NK-92 treated with Interleukin-12 subunit alpha and Interleukin-12 subunit beta, amount 100 ng/mL, for 24 hours (cell line): ENCODE measurements around the gene HSPA12B.

Source experiments
- DNase-seq: peaks from one replicate; lab custom pipeline; 2025; lab: John Stamatoyannopoulos, UW

The HSPA12B gene

DNA sequence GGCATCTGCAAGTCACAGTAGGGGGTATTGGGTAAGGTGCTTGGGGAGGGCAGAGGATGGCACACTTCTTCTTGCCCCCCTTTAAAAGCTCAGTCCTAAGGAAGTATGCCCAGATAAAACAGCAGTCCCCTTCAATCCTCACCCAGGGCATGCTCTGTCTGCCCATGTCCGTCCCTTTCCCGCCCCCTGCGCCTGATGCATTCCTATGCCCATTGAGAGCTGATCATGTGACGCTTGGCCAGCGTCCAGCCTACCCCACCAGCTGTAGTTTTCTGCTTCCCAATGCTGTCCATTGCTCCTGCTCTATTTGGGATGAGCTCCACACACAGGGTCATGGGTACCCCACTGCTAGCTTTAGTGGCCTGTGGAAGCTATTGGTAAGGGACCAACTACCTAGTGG, 28.4 kb upstream of the HSPA12B start:
- no peak for DNase-seq

DNA sequence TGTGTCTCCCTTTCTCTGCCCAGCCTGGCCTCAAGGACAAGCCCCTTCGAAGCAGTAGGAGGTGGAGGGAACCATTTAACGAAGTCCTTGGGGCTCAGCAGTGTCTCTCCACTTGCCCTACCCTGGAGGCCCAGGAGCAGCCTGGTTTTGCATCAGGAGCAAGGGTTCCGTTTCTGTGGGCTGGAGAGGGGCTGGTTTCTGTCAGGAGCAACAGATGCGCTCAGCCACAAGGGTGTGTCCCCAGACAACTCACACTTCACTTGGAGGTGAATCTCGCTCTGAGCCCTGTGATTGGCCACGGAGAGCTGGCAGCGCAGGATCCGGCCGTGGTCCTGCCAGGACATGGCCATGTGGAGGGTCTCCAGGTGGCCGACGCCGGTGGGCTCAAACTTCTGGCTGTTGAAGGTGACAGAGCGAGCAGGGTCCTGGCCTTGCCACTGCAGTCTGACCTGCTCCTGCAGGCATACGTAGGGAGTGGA, 27.0 kb upstream of the HSPA12B start:
- DNase-seq: no peak

DNA sequence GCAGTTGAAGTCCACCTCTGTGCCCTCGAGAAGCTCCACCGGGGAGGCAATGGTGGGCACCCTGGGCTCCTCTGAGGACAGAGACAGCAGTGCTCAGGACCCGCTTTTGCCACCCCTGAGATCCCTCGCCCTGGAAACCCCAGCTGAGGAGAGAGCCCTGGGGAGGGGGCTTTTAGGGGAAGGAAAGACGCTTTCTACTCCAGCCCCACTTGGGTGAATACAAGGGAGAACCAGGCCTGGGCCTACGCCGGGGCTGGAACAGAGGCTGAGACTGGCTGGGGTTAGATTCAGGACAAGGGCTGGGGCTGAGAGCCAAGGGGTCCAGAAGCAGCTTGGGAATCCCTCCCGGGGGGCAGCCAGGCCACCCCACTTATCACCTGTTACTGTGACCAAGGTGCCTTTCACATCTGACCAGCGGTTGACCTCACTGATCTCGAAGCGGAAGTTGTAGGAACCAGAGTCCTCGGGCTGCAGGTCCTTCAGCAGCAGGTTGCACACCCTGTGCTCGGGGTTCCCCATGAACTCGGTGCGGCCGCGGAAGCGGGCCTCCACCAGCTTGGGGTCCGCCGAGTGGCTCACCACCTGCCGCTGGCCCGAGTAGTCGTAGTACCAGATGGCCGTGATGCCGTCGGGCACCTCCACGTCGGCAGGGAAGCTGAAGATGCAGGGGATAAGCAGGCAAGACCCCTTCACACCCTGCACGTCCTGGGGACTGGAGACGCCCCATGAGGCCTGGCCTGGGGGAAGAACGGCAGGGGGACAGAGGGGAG, 26.3 kb upstream of the HSPA12B start:
- DNase-seq: no peak

DNA sequence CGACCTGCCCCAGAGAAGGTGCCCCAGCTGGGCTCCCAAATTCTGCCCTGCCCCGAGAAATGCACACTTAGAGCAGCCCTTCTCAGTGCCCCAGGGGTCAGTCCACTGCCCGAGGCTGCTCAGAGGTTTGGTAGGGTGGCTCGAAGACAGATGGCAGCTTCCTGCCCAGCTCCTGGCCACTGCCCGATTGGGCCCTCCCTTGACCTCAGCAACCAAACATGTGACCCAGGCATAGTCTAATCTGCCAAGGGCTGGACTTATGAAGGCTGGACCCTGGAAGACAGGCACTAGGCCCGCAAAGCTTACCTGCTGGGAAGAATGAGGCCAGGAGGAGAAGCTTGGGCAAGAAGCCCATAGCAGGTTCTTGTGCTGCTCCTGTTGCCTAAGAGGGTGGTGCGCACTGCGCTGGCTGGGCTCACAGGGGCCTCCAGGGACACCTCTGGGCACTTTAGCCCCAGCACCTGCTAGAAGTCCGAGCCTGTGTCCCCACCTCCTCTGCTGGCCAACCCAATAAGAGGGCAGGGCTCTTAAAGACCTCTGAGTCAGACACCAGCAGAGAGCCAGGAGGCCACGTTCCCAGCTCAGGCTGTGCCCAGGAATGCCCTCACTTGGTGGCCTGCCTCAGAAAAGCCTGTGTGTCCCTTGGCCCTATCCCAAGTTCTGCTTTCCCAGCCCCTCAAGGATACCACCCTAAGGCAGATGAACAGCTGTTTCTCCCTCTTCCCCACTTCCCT, 25.5 kb upstream of the HSPA12B start:
- DNase-seq: no peak

DNA sequence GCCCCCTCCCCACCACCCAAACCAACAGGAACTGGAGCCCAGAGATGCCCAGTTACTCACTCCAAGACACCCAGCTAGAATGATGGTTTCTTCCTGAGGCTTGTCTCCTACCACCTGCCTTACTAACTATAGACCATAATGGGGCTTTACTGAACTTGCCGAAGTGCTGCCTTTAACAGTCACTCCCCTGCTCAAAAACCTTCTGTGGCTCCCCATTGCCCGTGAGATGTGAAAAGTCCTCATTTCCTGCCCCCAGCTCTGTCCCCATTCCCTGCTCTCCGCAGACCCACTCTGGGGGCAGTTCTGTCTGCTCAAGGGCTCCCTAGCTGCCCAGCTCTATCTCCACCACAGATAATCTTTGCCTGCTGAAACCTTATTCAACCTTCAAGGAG, 25.0 kb upstream of the HSPA12B start:
- DNase-seq: no peak

DNA sequence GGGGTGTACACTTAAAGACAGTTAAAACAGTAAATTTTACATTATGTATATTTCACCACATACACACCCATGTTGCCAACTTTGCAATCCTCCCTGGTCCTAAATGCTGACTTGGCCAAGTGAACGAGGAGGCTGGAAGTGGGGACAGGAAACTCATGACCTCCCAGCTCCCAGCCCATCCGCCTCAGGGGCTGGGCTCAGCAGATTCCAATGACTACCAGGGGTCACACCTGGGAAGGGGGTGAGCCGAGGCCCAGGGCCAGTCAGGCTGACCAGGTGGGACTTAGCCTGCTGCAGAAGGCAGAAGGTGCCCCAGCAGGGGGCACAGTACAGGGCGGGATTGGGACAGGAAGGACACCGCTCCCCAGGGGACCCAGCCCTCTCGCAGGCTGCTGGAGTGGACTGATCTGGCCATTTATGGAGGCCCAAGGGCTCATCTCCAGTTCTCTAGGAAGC, 22.4 kb upstream of the HSPA12B start:
- no peak for DNase-seq

DNA sequence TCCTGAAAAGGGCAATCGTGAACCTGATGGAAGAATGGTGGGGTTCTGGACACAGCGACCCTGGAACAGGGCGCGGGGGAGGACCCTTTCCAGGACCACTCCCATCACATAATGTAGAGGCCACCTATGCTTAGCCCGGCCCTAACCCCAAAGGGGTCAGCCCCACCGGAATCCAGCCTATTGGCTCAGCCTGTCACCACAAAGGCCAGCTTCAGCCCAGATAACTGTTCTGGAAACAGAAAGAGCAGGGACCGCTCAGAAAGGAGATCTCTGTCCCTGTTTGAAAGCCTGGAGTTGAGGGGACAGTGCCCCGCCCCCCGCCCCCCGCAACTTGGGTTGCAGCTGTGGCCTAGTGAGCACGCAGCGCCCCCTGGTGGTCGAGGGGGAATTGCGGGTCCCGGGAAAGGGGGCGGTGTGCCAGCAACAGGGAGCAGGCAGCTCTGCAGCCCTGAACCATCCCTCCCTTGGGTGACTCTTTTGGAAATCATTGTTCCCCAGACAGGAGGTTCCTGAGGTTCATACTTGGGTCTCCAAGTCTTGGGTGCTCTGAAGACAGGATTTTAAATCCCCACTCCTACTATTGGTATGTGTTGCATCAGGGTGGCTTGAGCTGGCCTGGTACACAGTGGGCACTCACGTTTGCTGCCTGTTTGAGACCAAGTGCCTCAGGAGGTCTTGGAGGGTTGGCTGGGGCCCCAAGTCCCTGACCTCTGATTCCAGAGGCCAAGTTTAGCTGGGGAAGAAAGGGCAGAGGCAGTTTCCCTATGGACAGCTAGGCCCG, 21.6 kb upstream of the HSPA12B start:
- DNase-seq: peak; percentile 45

DNA sequence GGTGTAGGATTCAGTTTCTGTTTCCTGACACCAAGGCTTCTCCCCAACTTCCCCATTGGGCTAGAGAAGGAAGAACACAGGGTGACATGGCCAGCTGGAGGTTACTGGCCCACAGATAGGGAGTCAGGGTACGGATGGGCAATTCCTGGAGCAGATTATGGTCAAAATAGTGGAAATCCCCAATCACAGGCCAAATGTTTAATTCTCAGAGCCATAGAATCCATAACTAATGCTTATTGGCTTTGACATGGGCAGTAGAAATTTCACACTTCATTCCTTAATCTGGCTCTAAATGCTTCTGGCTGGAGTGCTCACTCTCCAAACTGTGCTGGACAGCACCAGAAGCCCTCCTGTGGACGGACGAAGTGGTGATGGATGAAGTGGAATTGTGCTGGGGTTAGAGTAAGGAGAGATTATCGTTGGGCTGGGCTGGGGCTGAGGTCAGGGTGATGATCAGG, 21.0 kb upstream of the HSPA12B start:
- DNase-seq: no peak

DNA sequence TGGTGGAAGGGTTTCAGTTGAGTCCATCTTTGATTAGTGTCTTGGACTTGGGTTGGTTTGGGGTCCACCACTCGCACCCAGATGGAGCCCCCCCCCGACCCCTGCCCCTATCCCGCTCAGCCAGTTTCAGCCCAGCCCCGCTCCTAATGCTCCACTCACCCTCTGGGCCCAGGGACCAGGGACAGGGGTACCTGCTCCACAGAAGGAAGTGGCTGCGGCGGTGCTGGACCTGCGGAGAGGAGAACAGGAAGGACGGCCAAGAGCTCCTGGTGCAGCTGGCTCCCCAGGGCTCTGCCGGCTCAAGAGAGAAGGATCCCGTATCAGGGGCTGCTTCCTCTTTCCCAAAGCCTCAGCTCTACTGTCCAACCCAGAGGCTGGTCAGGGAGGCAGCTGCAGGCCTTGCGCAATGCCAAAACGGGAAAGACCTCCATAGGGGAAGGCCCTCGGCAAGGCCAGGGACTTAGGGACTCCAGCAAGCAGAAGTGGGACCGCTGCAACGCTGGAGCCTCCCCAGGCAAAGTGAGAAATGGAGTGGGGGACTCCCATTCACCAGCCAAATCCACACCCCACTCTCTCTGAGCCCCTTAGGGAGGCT, 20.1 kb upstream of the HSPA12B start, which contains the start of gene SIGLEC1:
SIGLEC1 (minus strand) TSS at position 322 of the 595 bp plus-strand sequence. CDS start 5,472 bp downstream, outside the sequence.
- DNase-seq: no peak

DNA sequence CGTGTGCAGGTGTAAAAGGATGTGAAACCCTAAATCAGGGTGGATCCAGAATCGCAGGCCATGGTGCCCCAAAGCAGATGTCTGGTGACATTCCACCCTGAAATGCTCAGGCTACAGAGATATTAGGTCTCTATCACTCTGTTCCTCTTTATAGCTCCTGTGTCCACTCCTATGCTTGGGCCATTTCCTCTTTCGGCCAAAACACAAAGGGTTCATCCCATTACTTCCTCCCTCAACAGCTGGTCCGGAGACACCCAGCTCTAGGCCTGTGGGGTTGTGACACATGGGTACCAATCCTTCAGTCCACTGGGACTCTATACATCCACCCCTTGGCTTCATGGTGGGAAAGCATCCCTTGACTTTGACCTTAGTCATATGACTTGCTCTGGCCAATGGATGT, 18.4 kb upstream of the HSPA12B start:
- DNase-seq: no peak

DNA sequence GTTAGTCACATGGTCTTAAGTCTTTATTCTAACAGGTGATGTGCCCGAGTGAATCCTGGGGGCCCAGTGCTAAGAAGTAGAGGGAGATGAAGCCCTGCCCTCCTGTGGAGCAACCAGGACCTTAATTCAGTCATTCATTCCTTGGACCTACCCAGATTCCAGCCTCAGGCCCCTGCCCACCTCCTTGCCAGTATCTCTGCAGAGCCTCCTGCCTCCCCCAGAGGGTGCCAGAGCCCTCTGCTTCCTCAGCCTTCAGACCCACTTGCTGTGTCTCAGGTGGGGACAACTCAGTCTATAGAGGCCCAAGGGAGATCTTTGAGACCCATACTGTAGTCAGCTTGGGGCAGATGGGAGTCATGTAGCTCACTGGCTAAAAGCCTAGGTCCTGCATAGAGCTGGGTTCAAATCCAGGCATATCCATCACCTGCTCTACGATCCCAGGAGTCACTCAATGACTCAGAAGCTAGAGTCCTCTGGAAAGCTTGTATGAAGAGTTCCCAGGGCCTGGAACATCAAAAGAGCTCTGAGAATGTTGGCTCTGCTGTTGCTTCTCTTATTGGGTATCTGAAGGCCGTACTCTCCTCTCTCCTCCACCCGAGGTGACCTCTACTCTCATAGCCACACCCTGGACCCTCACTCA, 16.2 kb upstream of the HSPA12B start:
- DNase-seq: peak; percentile 40

DNA sequence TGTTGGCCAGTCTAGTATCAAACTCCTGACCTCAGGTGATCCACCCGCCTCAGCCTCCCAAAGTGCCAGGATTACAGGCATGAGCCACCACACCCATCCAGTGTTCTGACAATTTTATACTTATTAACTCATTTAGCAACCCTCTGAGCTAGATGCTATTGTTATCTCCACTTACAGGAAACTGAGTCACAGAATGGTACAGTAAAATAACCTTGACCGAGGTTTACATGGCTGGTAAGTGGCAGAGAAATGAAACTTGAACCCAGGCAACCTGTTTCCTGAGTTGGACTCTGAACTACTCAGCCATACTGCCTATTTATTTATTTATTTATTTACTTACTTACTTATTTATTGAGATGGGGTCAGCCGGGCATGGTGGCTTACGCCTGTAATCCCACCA, 13.4 kb upstream of the HSPA12B start:
- DNase-seq: no peak

DNA sequence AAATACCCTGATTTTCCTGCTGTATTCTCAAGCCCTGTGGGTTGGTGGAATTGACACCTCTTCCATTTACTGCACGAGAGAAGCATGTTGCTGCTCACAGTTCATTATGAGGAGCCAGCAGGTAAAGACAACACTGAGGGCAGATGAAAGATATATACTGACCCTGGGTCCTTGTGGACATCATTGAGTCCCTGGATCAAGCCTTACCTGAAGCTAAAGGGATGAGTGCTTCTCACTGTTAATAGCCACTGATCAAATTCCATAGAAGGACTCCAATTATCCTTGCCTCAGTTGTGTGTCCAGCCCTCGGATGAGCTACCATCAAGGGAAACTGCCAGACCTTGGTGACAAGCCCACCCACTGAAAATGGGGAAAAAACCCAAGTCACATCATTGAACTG, 12.4 kb upstream of the HSPA12B start:
- no peak for DNase-seq

DNA sequence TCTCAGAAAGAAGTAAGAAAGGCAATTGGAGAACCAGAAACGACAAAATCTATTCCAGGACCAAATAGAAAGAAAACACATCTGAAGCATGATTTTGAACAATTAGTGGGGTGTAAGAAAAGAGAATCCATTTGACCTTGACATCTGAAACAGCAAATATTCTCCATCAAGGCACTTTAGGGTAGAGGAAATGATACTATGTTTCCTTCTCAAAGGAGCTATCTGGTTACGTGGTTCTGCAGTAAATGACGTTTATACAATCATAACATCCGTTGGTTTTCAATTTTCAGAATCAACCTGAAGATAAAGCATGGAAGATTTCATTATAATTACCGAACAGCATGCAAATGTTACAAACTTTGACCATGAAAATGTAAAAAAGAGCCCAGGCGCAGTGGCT, 11.9 kb upstream of the HSPA12B start:
- DNase-seq: no peak

DNA sequence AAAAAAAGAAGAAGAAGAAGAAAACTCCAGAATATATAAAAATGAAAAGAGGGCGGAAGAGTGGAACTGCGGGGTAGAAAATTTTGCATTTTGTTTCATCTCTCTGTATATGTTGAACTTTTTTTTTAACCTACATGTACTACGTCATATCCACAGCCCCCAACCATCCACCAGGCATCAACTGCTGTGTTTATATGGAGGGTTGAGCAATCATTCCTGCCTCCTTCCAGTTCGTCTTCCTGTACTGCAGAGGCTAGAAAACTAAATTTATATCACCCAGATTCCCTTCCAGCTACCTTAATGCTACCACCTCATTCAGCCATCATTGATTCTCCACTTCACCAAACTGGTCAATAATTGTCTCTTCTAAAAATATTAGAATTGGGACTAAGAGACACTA, 10.6 kb upstream of the HSPA12B start:
- no peak for DNase-seq

DNA sequence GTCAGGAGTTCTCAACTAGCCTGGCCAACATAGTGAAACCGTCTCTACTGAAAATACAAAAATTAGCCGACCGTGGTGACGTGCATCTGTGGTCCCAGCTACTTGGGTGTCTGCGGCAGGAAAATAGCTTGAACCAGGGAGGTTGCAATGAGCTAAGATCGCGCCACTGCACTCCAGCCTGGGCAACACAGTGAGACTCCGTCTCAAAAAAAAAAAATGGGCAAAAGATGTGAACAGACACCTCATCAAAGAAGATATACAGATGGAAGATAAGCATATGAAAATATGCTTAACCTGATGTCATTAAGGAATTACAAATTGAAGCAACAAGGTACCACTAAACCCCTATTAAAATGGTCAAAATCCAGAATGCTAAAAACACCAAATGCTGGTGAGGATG, 9.2 kb upstream of the HSPA12B start:
- DNase-seq: no peak

DNA sequence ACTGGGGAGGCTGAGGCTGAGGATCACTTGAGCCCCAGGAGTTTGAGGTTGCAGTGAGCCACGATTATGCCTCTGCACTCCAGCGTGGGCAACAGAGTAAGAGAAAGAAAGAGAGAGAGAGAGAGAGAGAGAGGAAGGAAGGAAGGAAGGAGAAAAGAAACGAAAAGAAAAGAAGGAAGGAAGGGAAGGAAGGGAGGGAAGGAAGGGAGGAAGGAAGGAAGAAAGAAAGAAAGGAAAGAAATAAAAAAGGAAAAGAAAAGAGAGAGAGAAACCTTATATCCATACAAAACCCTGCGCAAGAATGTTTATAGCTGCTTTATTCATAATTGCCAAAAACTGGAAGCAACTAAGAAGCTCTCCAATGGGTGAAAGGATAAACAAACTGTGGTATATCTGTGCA, 8.1 kb upstream of the HSPA12B start:
- no peak for DNase-seq

DNA sequence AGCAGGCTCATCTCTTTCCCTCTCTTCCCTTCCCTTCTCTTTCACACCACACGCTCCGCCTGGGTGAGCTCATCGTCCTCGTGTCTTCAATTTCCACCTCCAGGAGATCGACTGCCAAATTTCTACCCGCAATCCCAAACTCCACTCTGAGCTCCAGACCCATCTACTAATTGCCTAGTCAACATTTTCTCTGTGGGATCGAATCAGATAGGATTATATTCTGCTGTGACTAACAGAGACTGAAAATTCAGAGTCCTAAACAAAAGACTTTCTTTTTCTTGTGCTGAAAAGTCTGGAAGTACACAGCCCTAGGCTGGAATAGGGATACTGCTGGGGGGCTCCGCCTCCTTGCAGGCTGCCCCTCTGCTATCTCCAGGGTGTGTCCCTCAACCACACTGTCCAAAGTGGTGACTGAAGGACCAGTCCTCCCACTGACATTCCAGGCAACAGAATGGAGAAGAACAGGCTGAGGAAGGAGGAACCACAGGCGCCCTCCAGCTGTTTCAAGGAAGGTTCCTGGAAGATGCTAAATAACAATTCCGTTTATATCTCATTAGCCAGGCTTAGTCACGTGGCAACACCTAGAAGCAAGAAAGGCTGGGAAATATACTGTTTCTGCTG, 5.0 kb upstream of the HSPA12B start:
- DNase-seq: no peak

DNA sequence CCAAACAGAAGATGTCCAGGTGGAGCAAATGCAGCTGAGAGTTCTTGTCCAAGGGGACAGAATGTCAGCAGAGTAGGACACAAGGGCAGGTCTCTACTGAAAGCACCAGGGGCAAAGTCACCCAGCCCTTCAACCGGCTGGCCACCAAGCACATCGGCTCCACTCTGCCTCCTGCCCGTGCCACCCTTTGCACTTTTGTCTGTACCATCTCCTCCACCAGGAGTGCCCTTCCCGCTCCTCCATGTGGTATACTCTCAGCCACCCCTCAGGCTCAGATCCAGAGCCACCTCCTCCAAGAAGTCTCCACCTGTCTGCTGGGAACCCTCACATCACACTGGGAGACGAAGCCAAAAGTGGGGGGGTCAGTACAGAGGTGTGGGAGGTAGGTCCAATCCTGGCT, 4.1 kb upstream of the HSPA12B start:
- DNase-seq: no peak

DNA sequence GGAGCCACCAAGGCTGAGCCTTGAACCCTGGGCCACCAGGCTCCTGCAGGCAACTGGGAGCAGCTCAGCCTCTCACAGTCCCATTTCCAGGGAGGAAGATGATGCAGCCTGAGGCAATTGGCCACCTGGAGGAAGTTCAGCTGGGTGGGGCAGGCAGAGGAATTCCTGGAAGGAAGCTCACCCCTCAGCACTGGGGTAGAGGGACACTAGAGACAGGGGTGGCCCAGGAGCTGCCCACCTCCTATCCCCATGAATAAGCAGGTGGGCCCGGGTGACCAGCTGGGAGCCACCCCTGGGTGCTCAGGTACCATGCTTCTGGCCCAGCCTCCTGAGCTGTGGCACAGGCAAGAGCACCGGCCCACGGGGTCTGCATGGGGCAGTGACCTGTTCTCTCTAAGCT, 3.6 kb upstream of the HSPA12B start:
- no peak for DNase-seq

DNA sequence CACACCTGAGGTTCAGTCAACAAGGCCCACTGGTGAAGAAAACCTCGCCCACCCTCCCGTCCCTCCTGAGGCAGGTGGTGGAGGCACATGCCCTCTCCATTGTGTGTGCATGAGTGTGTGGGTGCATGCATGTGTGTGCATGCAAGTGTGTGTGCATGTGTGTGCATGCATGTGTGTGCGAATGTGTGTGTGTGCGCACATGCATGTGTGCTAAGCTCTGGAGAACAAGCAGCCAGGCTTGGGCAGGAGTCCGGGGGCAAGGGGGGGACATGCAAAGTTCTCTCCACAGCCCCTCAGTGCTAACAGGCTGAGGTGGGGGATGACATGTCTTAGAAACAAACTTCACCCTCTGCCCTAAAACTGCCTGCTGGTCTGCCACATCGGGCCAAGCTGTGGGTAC, 3.1 kb upstream of the HSPA12B start:
- DNase-seq: no peak
